ENCODE results near the gene YTHDC1. TPM values are rescaled to one million over a fixed set of nuclear protein-coding genes. Genes with fewer than 3 reads are reported as not detected.
"Not testable (repeated sequence)": the region's sequence is repeated elsewhere in the genome, so short reads cannot be mapped to it uniquely, and the experiment has no call there.

The YTHDC1 gene
- total RNA-seq (ENCODE audit: insufficient read depth, low replicate concordance), result 41.2 TPM

DNA sequence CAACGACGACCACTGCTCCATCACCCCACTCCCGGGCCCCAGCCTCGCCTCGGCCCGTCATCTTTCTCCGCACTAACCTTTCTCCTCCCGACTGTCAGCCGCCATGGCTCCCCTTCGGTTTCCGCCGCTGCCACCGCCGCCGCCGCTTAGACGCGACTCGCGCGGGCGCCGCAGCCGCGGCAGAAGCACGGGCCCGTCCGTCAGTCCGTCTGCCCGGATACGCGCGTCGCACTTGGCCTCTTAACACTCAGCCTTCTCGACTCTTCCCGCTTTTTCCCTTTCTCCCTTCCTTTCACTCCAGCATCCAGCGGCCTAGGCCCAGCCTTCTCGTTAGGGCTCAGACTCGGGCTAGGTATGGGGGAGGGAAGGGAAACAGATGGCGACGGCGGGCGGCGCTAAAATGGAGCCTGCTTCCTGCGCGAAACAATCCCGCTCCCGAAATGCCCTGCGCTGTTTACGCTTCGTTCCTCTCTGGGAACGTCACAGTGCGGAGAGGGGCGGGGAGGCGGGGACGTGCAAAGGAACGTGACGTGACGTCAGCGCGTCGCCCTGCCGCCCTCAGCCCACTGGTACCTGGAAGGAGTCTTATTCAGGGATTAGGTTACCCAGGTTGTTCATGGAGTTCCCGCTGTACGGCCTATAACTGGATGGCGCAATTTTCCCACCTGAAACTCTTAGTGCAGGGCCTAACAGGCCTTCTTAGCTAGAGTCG lies at the start of gene YTHDC1:
TSS of gene YTHDC1 (minus strand) at position 442 of the 712 bp plus-strand sequence. CDS start at position 105, 337 bp downstream.
- peak; percentile 99 for DNase-seq (ENCODE audit: low spot score)

DNA sequence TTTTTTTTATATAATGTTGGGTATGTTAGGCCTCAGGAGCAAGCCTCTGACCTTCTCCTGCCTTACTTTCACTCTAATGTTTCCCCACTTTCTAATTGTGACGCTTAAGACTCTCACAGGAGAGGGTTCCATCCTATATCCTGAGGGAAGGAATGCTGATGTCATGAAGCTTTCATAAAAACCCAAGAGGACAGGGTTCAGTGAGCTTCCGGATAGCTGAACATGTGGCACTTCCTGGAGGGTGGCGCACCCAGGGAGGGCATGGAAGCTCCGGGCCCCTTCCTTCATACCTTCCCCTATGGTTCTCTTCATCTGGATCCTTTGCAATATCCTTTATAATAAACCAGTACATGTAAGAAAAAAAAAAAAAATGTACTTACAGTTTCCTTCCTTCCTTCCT lies 49.4 kb upstream of the YTHDC1 start:
- no peak for DNase-seq (ENCODE audit: low spot score)

DNA sequence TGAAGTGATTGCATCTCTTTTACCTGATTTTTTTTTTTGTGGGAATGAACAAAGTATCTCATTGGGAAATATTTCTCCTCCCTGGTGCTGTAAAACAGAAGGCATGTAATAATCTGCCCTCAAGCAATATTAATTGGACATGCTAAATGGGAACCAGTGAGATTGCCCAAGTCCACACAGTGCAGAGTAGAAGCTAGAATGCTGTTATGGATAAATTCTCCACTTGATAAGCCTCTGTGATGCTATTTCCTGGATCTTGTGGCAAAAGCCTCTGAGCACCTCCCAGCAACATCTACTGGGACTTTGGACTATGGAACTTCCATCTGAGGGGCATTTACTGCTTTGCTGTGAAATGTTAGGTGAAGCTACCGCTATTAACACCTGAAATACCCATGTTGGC lies 46.9 kb upstream of the YTHDC1 start:
- no peak for DNase-seq (ENCODE audit: low spot score)

DNA sequence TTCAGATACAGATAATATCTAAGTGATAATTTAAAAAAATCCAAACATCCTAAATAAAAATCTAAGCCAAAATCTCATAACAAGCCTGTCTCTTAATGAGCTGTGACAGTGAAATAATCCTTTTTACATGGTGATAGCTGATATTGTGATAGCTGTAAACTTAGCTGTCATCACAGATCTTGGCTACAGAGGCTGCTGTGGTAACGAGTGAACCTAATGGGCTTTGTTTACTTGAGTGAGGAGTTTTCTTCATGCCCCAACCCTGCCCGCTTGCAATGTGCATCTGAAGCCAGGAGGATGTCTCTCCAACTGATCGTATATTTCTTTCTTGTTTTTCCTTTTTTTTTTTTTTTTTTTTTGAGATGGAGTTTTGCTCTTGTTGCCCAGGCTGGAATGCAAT lies 41.5 kb upstream of the YTHDC1 start:
- no peak for DNase-seq (ENCODE audit: low spot score)

DNA sequence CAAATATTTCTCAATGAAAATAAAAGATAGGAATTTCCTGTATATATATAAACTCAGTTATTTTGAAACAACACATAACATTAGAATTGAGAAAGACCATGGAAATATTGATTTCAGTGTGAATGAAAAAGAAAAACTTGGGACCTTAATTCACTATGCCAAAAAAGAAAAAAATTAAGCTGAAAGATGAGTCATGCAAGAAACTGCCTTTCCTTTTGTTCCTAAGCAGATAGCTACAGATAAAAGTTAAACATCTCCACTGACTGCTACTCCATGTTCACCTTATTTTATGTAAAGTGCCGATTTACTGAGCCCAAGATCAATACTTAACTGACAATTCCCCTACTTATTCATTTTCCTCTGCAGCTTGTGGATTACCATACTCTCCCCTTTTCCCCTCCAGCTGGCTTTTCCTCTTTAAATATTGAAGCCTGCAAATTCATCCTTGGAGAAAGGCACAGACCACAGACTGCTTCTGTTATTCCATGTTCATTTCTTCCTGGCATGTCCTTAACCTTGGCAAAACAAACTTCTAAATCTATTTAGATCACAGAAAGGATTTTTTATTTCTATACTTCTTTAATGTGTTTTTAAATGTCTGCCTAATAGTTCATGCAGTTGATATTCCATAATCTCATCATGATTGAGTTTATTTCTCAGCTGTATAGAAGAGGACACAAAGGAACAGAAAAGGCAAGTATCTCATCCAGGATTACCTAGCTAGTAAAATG lies 40.5 kb upstream of the YTHDC1 start:
- DNase-seq (ENCODE audit: low spot score), result no peak

DNA sequence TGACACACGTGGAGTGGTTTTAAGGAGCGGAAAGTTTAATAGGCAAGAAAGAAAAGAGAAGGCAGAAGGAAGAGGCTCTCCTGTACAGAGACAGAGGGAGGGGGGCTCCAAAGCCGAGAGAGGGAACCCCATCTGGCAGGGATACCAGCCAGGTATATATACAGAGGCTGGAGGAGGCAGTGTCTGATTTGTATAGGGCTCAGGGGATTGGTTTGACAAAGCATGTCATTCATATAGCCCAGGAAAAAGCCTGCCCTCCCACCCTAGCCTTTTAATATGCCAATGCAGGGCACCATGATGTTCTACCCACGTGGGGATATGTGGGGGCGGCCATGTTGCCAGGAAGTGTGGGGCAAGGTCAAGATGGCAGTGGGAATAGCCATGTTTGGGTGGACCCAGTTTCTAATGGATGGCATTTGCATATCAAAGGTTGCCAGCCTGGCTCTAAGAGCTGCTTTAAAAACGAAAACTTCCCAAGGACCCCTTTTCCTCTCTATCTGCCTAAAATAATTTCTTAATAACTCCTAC lies 39.6 kb upstream of the YTHDC1 start:
- not testable (repeated sequence) for DNase-seq (ENCODE audit: low spot score)

DNA sequence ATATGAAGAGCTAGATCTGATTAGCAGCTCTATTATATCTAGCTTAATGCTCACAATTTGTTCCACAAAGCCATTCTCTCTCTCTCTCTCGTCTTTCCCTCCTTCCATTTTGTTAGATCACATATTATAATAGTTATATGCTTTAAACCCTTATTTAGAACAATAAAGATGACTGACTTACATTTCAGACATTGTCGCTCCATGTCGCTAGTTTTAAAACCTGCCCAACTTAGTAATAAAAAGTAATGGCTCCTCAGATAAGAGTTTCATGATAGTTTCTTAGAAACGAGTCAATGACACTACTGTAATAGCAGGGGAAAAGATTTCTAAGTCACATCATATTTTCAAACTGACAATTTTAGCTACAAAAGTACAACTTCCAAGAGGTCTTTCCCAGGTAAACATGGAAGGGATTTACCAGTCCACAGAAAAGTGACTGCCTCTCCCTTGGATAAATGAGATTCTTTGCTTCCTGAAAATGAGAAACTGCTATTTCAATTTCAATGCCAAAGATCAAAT lies 38.5 kb upstream of the YTHDC1 start:
- no peak for DNase-seq (ENCODE audit: low spot score)

DNA sequence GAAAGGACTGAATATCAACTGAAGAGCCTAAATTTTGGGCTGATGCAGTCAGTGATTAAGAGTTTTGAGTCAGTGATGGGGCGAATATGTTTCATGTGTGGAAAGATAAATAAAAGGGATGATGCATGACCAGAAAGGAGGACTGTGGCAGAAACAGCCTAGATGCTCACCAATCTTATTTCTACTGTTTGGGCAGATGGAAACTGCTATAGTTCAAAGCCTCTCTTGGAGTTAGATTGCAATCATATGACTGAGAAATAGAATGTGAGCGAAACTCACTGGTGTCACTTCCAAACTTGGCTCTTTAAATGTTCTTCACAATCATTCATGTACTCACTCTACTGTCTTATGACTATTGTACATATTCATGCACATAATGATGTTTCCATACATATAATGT lies 35.4 kb upstream of the YTHDC1 start:
- DNase-seq (ENCODE audit: low spot score), result no peak

DNA sequence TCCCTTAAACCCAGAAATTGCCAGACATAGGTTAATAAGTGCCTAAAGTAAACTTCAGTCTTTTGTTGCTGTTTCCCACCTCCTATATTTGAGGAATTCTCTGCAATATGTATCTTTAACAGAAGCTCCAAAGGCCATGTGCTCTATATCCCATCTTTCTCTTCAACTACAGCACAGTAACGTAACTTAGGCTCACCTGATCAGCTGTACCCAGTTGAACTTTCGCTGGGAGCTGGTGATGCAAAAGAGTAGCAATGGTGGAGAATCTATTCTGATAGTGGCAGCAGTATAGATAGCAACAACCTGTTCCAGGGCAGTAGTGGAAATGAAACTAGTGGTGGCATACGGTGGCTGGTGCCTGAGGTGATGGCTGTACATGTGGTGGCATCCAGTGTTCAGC lies 33.2 kb upstream of the YTHDC1 start:
- DNase-seq (ENCODE audit: low spot score), result no peak

DNA sequence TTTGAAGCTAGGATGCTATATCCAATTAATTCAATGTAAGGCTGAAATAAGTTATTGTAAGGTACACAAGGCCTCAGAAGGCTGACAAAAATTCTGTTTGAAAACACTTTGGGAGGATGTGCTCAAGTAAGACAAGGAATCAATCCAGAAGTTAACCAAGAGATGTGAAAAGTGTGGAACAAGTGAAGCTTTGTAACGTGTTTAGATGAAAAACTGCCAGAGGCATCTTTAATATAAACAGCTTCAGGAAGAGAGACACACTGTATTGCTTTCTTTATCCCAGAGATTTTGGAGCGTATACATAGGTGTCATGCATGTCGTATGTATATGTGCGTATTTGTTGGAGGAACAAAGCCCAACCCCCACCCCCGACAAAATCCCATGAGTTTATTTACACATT lies 28.3 kb upstream of the YTHDC1 start:
- DNase-seq (ENCODE audit: low spot score), result no peak

DNA sequence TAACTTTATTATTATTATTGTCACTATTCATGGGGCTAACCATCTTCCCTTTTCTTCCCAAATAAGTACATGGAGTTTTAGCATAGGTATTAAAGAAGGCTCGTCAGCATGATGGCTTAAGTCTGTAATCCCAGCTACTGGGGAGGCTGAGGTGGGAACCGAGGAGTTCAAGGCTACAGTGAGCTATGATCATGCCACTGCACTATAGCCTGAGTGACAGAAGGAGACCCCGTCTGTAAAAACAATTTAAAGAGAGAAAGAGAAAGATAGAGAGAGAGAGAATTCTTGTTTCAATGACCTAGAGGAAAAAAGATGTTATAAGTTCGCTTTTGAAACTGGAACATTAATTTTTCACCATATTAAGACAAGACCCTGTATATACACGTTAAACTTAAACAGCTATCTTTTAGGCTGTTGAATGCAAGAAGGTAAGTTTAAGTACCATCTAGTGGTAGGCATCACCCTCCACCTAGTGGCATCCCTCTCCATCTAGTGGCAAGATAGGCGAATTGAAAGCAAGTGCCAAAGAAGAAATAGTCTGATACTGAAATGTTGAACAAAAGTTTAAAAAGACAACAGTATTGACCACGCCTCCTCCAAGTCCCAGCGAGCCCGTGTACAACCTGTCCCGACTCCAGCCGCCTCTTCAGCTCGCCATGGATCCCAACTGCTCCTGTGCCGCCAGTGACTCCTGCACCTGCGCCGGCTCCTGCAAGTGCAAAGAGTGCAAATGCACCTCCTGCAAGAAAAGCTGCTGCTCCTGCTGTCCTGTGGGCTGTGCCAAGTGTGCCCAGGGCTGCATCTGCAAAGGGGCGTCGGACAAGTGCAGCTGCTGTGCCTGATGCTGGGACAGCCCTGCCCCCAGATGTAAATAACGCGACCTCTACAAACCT lies 26.0 kb upstream of the YTHDC1 start:
- DNase-seq (ENCODE audit: low spot score), result peak; percentile 53

DNA sequence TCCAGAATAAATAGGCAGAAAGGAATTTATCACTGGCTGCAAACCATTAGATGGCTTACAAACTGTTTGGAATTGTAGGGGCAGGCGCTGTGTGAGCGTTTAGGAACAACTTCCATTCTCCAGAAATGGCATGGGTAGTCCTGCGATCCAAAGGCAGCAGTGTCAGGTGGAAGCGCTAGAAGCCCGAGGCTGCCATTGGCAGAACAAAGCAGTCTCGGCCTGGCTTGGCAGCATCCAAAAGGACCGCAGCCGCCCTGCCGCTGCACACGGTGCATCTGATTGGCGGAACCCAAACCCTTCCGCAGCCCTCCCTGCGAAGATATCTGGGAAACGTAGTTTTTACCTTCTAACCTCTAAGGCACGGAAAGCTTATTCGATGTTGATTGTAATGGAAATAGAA lies 23.6 kb upstream of the YTHDC1 start:
- peak; percentile 80 for DNase-seq (ENCODE audit: low spot score)

DNA sequence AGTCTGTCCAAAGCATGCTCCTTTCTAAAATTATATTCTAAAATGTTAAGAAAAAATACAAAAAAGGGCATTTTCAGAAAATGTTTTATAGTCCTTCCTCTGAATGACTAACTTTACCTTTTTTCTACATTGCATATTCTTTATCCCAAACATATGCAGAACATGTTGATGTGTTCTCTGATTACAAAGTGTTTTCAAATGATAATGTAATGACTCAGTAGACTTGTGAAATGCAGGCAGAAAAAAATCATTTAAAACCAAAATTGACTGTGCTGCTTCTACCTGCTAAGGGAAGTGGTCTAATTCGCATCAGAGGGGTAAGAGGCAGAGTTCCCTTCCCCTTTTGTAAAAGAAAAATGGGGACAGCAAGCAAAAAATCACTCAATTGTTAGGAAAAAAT lies 22.7 kb upstream of the YTHDC1 start:
- DNase-seq (ENCODE audit: low spot score), result no peak

DNA sequence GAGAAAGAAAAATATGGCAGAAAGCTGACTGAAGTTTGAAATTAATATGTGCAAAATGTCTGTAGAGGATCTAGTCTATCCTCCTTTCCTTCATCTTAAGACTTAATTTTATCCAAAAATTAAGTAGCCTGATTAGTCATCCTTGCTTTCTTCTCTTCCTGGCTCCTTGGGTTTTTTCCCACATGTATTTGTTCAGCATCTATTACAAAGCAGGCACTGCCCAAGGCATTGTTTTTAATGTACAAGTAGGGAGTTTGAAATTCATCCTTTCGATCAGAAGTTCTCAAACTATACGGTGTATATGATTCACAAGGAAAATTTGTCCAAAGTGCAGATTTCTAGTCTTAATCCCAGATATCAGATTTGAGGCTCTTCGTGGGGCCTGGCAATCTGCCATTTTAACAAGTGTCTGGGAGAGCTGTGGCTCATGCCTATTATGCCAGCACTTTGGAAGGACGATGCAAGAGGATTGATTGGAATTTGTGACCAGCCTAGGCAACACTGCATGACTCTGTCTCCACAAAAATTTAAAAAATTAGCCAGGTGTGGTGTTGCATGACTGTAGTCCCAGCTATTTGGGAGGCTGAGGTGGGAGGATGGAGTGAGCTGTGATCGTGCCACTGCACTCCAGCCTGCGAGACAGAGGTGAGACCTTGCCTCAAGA lies 19.4 kb upstream of the YTHDC1 start:
- DNase-seq (ENCODE audit: low spot score), result peak; percentile 25

DNA sequence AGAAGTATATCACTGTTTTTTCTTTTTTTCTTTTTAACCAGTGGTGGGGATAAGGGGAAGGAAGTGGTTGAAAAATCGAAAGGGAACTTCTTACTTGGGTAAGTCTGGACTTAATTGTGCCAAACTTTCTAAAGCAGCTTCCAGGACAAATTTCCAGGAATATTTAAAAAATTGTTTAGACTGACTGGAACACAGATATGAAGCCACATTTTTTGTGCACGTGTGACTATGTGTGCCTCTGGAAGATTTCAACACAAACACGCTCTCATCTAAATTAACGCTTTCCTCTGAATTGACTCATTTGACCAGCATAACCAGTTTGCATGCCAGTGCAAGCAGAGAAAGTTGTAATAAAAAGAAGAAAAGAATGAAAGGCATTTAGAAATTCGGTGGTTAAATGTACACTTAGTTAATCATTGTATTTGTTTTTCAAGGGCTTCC lies 18.8 kb upstream of the YTHDC1 start:
- peak; percentile 68 for DNase-seq (ENCODE audit: low spot score)

DNA sequence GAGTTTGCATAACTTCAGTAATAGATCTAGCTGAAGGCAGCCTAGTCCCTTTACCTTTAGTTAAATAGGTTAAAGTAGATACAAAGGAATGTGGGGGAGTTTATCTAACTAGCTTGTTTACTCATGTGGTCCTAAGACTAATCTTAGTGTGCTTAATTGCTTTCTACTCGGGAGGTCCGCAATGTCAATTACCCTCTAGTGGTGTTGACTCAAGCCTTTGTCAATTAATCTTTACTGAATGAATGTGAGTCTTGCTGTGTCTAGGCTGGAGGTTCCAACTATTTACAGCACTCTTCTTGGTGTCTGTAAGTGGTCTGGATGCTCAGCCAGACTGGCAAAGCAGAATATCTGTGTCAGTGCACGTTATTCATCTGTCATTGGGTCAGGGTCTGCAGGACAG lies 17.9 kb upstream of the YTHDC1 start:
- no peak for DNase-seq (ENCODE audit: low spot score)

DNA sequence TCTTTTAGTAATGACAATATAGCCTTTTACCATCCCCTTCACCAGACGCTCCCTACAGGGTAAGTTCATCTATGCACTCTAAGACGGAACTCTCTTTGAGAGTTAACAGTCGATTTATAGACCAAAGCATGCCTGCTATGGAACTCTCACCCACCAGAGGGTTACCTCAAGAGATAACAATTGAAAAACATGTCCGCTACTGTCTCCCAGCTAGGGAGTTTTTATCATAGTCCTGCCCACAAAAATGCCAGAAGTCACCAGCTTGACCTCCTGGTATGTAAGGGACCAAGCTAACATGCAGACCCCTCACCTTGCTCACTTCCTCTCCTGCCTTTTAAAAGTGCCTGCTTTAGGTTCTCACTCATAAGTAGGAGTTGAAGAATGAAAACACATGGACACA lies 16.7 kb upstream of the YTHDC1 start:
- no peak for DNase-seq (ENCODE audit: low spot score)

DNA sequence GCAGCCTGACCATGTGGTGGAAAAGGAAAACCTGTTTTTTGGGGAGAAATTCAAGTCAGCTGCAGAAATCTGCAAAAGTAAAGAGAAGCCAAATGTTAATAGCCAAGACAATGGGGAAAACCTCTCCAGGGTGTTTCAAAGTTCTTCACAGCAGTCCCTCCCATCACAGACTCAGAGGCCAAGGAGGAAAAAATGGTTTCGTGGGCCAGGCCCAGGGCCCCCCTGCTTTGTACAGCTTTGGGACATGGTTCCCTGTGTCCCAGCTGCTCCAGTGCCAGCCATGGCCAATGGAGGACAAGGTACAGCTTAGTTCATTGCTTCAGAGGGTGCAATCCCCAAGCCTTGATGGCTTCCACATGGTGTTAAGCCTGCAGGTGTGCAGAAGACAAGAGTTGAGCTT lies 15.2 kb upstream of the YTHDC1 start:
- DNase-seq (ENCODE audit: low spot score), result no peak

DNA sequence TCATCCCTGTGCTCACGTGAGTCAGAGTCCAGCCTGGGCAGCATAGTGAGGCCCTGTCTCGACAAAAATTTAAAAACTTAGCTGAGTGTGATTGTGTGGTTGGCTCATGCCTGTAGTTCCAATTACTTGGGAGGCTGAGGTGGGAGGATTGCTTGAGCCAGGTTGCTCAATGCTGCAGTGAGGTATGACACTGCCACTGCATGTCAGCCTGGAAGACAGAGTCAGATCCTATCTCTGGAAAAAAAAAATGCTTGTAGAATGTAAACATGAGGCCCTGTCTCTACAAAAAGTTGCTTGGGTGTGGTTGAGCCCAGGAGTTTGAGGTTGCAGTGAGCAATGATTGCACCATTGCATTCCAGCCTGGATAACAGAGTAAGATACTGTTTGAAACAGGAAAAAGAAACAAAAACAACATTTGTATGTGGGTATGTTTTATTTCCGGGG lies 11.3 kb upstream of the YTHDC1 start:
- DNase-seq (ENCODE audit: low spot score), result no peak

DNA sequence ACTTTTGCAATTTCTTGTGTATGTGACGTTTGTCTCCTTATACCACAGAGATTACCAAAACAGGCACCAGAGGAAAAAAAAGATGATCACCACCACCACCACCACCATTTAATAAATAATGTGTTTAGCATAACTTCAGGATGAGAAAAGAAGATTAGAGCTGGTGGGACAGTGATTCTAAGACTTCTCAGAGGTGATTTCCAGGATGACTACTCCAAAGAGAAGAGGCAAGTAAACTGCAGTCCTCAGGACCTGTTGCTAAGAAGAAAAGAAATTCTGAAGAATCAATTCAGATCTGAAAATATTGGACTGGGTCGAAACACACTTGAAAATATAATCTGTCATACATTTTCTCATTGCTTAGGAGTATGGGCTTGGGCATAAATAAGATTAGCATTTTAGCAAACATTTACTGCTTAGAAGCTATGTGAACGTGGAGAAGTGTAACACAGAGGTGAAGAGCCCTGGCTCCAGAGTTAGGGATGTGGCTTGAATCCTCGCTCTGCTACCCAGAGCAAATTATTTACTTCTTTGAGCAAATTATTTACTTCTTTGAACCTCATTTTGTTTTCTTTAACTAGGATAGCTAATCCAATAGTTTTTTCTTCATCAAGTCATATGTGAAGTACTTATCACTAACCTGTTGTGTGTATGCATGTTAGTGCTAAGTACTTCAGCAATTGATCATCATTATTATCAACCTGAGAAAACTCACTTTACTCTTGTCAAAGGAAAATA lies 10.5 kb upstream of the YTHDC1 start:
- DNase-seq (ENCODE audit: low spot score), result no peak
